HepG2 (cell line): Measurements from ENCODE around the gene LYRM4. TPM values are rescaled to one million over a fixed set of nuclear protein-coding genes. Genes with fewer than 3 reads are reported as not detected.

Experiments
- ARHGAP35 ChIP-seq: sonication (generic); formaldehyde crosslinking; IDR thresholded peaks from 2 replicates; pipeline ENCODE4 v1.9.0; 2022; ENCODE audit warnings: mild to moderate bottlenecking, inconsistent platforms, moderate library complexity, missing genetic modification reagents, borderline replicate concordance
- FLYWCH1 ChIP-seq: sonication (generic); formaldehyde crosslinking; IDR thresholded peaks from 2 replicates; pipeline ENCODE4 v1.8.1; 2023; ENCODE audit warnings: mild to moderate bottlenecking, missing genetic modification reagents
- HNF1A ChIP-seq, 2 experiments: sonication (generic) in 1 of 2; formaldehyde crosslinking in 1 of 2; IDR thresholded peaks; 2 replicates each; pipeline versions ENCODE4 v1.4.0 to v1.6.1; 2016 to 2020; ENCODE audit warnings: borderline replicate concordance in 1 of 2, low read depth in 1 of 2, mild to moderate bottlenecking in 1 of 2, missing genetic modification reagents in 1 of 2
- KDM3A ChIP-seq: IDR thresholded peaks from 2 replicates; pipeline ENCODE4 v1.6.1; 2018; ENCODE audit warnings: low read depth, missing compliant biosample characterization
- KLF16 ChIP-seq, 2 experiments: sonication (generic) in 1 of 2; formaldehyde crosslinking in 1 of 2; IDR thresholded peaks; 2 replicates each; pipeline versions ENCODE4 v1.6.1 to v1.8.0; 2016 to 2023; ENCODE audit warnings: missing genetic modification reagents in 2 of 2, missing compliant biosample characterization in 1 of 2
- MTF1 ChIP-seq: sonication (generic); formaldehyde crosslinking; IDR thresholded peaks from 2 replicates; pipeline ENCODE4 v1.5.0; 2020; ENCODE audit warnings: missing genetic modification reagents
- NFYC ChIP-seq: IDR thresholded peaks from 2 replicates; pipeline ENCODE4 v1.6.1; 2016; ENCODE audit warnings: missing genetic modification reagents, missing compliant biosample characterization
- SP140L ChIP-seq: sonication (generic); formaldehyde crosslinking; IDR thresholded peaks from 2 replicates; pipeline ENCODE4 v1.4.0; 2020; ENCODE audit warnings: missing genetic modification reagents, borderline replicate concordance
- ZFP82 ChIP-seq: sonication (generic); formaldehyde crosslinking; IDR thresholded peaks from 2 replicates; pipeline ENCODE4 v1.5.1; 2020; ENCODE audit warnings: mild to moderate bottlenecking, missing genetic modification reagents, borderline replicate concordance
- ZKSCAN1 ChIP-seq: fragments of 150-350 bp; IDR thresholded peaks from 2 replicates; pipeline ENCODE4 v1.6.1; 2014; ENCODE audit warnings: low read length
- ZNF260 ChIP-seq: sonication (generic); formaldehyde crosslinking; IDR thresholded peaks from 2 replicates; pipeline ENCODE4 v1.4.0; 2020; ENCODE audit warnings: missing genetic modification reagents, low read depth, mild to moderate bottlenecking, borderline replicate concordance
- ZNF317 ChIP-seq: sonication (generic); formaldehyde crosslinking; IDR thresholded peaks from 2 replicates; pipeline ENCODE4 v1.5.0; 2020; ENCODE audit warnings: mild to moderate bottlenecking, missing genetic modification reagents
- ZNF335 ChIP-seq: sonication (generic); formaldehyde crosslinking; IDR thresholded peaks from 2 replicates; pipeline ENCODE4 v1.4.0; 2020; ENCODE audit warnings: missing genetic modification reagents
- ZNF414 ChIP-seq: sonication (generic); formaldehyde crosslinking; IDR thresholded peaks from 2 replicates; pipeline ENCODE4 v1.5.0; 2020; ENCODE audit warnings: missing genetic modification reagents
- ZNF432 ChIP-seq: sonication (generic); formaldehyde crosslinking; IDR thresholded peaks from 2 replicates; pipeline ENCODE4 v1.5.0; 2020; ENCODE audit warnings: missing genetic modification reagents, mild to moderate bottlenecking, borderline replicate concordance
- ZNF543 ChIP-seq: sonication (generic); formaldehyde crosslinking; IDR thresholded peaks from 2 replicates; pipeline ENCODE4 v1.4.0; 2020; ENCODE audit warnings: mild to moderate bottlenecking, missing genetic modification reagents
- ZNF605 ChIP-seq: sonication (generic); formaldehyde crosslinking; IDR thresholded peaks from 2 replicates; pipeline ENCODE4 v1.8.0; 2022; ENCODE audit warnings: mild to moderate bottlenecking, missing genetic modification reagents
- ZNF704 ChIP-seq: sonication (generic); formaldehyde crosslinking; IDR thresholded peaks from 2 replicates; pipeline ENCODE4 v1.8.1; 2023; ENCODE audit warnings: mild to moderate bottlenecking, inconsistent platforms, moderate library complexity, missing genetic modification reagents, borderline replicate concordance
- polyA plus RNA-seq, 8 experiments: library from polyadenylated mRNA; depleted of rRNA in 3 of 8; stranded (reverse) in 7 of 8; unstranded in 1 of 8; fragments of >200 nt; fragmentation: Illumina TruSeq in 4 of 8; extraction: Trizol in 4 of 8; gene quantifications; 2 replicates each; pipeline versions ENCODE4 v1.2.1 to v1.2.3, GENCODE V29; 2011 to 2016; ENCODE audit warnings: low read depth in 4 of 8, missing spikeins in 1 of 8, mixed read lengths in 1 of 8; ENCODE audit not compliant: insufficient read depth in 1 of 8
- total RNA-seq, 5 experiments: library from RNA; depleted of rRNA; stranded (reverse); fragments of >200 nt; fragmentation: Illumina TruSeq; extraction: Trizol; gene quantifications; 2 replicates each; pipeline ENCODE4 v1.2.3, GENCODE V29; 2016; ENCODE audit warnings: low read depth in 1 of 5
- TF ChIP-seq, protein P1 (sequence below): sonication (generic); IDR thresholded peaks from 2 replicates; pipeline ENCODE4 v1.6.1; 2016; ENCODE audit warnings: low read depth, borderline replicate concordance
- TF ChIP-seq, protein P2 (sequence below): sonication (generic); formaldehyde crosslinking; conservative IDR thresholded peaks from 2 replicates; pipeline ENCODE4 v1.4.0; 2020; ENCODE audit warnings: missing genetic modification reagents

LYRM4 gene
- total and polyA plus RNA-seq, 2 of the 13 experiments (the other 11 are each of a cell fraction or from before 2014, with no cell fraction given), result 64.6 to 67.5 TPM

- peak in 1 of 2 experiments; percentile 57; a peak in 1 of 4 replicates for TF ChIP-seq KLF16 (CRISPR knock-in tag; IDR thresholded peaks at IDR 0.05)
- TF ChIP-seq NFYC (CRISPR knock-in tag), result no peak
- TF ChIP-seq ZNF543 (CRISPR knock-in tag), result no peak
- no peak for TF ChIP-seq ZNF704 (CRISPR knock-in tag)
- TF ChIP-seq KDM3A (CRISPR knock-in tag), result 0 out of 2 replicates have a peak, but pooled peaks have one; percentile 75
- no peak for TF ChIP-seq HNF1A (IDR thresholded peaks at IDR 0.05; ENCODE audit: low read depth)
- TF ChIP-seq HNF1A (CRISPR knock-in tag; IDR thresholded peaks at IDR 0.05; ENCODE audit: borderline replicate concordance), result no peak
- TF ChIP-seq ZNF414 (CRISPR knock-in tag), result 0 out of 2 replicates have a peak, but pooled peaks have one; percentile 44
- TF ChIP-seq FLYWCH1 (CRISPR knock-in tag), result no peak
- TF ChIP-seq ZKSCAN1, result no peak
- no peak for TF ChIP-seq ZNF317 (CRISPR knock-in tag)
- TF ChIP-seq, protein P1, sequence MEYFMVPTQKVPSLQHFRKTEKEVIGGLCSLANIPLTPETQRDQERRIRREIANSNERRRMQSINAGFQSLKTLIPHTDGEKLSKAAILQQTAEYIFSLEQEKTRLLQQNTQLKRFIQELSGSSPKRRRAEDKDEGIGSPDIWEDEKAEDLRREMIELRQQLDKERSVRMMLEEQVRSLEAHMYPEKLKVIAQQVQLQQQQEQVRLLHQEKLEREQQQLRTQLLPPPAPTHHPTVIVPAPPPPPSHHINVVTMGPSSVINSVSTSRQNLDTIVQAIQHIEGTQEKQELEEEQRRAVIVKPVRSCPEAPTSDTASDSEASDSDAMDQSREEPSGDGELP, result 0 out of 2 replicates have a peak, but pooled peaks have one; percentile 12
- TF ChIP-seq SP140L (CRISPR knock-in tag), result 0 out of 2 replicates have a peak, but pooled peaks have one; percentile 58
- no peak for TF ChIP-seq ZFP82 (CRISPR knock-in tag)
- TF ChIP-seq MTF1 (CRISPR knock-in tag), result no peak
- 0 out of 2 replicates have a peak, but pooled peaks have one; percentile 21 for TF ChIP-seq ZNF605 (CRISPR knock-in tag)
- TF ChIP-seq ZNF335 (CRISPR knock-in tag), result peak; percentile 82
- no peak for TF ChIP-seq ZNF432 (CRISPR knock-in tag)
- TF ChIP-seq ARHGAP35, result no peak
- TF ChIP-seq, protein P2, sequence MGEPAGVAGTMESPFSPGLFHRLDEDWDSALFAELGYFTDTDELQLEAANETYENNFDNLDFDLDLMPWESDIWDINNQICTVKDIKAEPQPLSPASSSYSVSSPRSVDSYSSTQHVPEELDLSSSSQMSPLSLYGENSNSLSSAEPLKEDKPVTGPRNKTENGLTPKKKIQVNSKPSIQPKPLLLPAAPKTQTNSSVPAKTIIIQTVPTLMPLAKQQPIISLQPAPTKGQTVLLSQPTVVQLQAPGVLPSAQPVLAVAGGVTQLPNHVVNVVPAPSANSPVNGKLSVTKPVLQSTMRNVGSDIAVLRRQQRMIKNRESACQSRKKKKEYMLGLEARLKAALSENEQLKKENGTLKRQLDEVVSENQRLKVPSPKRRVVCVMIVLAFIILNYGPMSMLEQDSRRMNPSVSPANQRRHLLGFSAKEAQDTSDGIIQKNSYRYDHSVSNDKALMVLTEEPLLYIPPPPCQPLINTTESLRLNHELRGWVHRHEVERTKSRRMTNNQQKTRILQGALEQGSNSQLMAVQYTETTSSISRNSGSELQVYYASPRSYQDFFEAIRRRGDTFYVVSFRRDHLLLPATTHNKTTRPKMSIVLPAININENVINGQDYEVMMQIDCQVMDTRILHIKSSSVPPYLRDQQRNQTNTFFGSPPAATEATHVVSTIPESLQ (CRISPR knock-in tag), result peak; percentile 78; the same call in 1 of the 2 replicates
- TF ChIP-seq ZNF260 (CRISPR knock-in tag), result no peak
Measured at GRCh38 chr6:5143634-5144311, 117.0 kb downstream of the LYRM4 start (continued).
